SK-N-SH treated with all-trans-retinoic acid at 6 μM for 48 hours (cell line): ENCODE measurements around the gene RPS5.

Experiments
- ARNTL ChIP-seq: fragments of 450-650 bp; formaldehyde crosslinking; IDR thresholded peaks from 2 replicates; pipeline ENCODE4 v1.5.0; 2020; ENCODE audit warnings: low read depth, mild to moderate bottlenecking, moderate library complexity, borderline replicate concordance
- GLIS3 ChIP-seq: fragments of 250-450 bp; sonication (Bioruptor Pico); IDR thresholded peaks from 2 replicates; pipeline ENCODE4 v1.5.0; 2020; ENCODE audit warnings: mild to moderate bottlenecking, moderate library complexity
- PATZ1 ChIP-seq: fragments of 250-450 bp; sonication (Bioruptor Pico); IDR thresholded peaks from 2 replicates; pipeline ENCODE4 v1.8.0; 2020; ENCODE audit warnings: mild to moderate bottlenecking, moderate library complexity, borderline replicate concordance
- SNAI2 ChIP-seq: fragments of 250-450 bp; sonication (Bioruptor Pico); IDR thresholded peaks from 2 replicates; pipeline ENCODE4 v1.5.0; 2020; ENCODE audit warnings: mild to moderate bottlenecking, moderate library complexity
- TCF4 ChIP-seq: fragments of 250-450 bp; sonication (Bioruptor Pico); IDR thresholded peaks from 2 replicates; pipeline ENCODE4 v1.8.0; 2021; ENCODE audit warnings: mild to moderate bottlenecking, moderate library complexity, borderline replicate concordance
- TSHZ2 ChIP-seq: fragments of 250-450 bp; sonication (Bioruptor Pico); IDR thresholded peaks from 2 replicates; pipeline ENCODE4 v1.5.0; 2020; ENCODE audit warnings: mild to moderate bottlenecking, moderate library complexity

- TF ChIP-seq SNAI2 (no peak), TSHZ2 (no peak), PATZ1 (CRISPR knock-in tag) (no peak), GLIS3 (no peak), ARNTL (CRISPR knock-in tag) (no peak), TCF4 (CRISPR knock-in tag) (no peak)
Observed at GRCh38 chr19:58392945-58393724, 6.1 kb downstream of the RPS5 start.
